GM23338 (cell line): ENCODE measurements around the gene DDR2. TPM values are rescaled to one million over a fixed set of nuclear protein-coding genes. Genes with fewer than 3 reads are reported as not detected.

ENCODE experiments used
- ATAC-seq: fragments of 200-7000 bp; cut with Tn5 transposase; 3 replicates; pipeline ENCODE4 v1.9.1; 2020
- DNase-seq: peaks from one replicate; pipeline ENCODE4 v3.0.0-alpha.2; 2015; ENCODE audit warnings: low spot score
- H2AFZ ChIP-seq: fragments of 200-600 bp; sonication (generic); 2 replicates; pipeline ENCODE4 v1.8.0; 2016; ENCODE audit warnings: antibody characterized with exemption, mild to moderate bottlenecking, moderate library complexity
- H3F3A ChIP-seq: fragments of 200-600 bp; sonication (generic); replicated peaks from 2 replicates; pipeline ENCODE4 v1.8.0; 2017; ENCODE audit warnings: antibody characterized with exemption, mixed run types, low read depth
- H3K27ac ChIP-seq: fragments of 200-600 bp; sonication (generic); 2 replicates; pipeline ENCODE4 v1.6.1; 2016; ENCODE audit warnings: low read depth
- H3K27me3 ChIP-seq: fragments of 200-600 bp; sonication (generic); 2 replicates; pipeline ENCODE4 v1.8.0; 2016; ENCODE audit warnings: mild to moderate bottlenecking, mixed run types, moderate library complexity; ENCODE audit not compliant: insufficient read depth
- H3K36me3 ChIP-seq: fragments of 200-600 bp; sonication (generic); 2 replicates; pipeline ENCODE4 v1.8.0; 2016; ENCODE audit warnings: mild to moderate bottlenecking; ENCODE audit not compliant: insufficient read depth
- H3K4me1 ChIP-seq: fragments of 200-600 bp; sonication (generic); 2 replicates; pipeline ENCODE4 v1.8.0; 2016; ENCODE audit warnings: mild to moderate bottlenecking, moderate library complexity; ENCODE audit not compliant: insufficient read depth
- H3K4me2 ChIP-seq: fragments of 200-600 bp; sonication (generic); 2 replicates; pipeline ENCODE4 v1.7.1; 2017; ENCODE audit warnings: mixed run types
- H3K4me3 ChIP-seq: fragments of 200-600 bp; sonication (generic); 2 replicates; pipeline ENCODE4 v1.6.1; 2016; ENCODE audit warnings: mixed run types
- H3K79me2 ChIP-seq: fragments of 200-600 bp; sonication (generic); replicated peaks from 2 replicates; pipeline ENCODE4 v1.8.0; 2017; ENCODE audit warnings: mild to moderate bottlenecking; ENCODE audit not compliant: insufficient read depth
- H3K9me2 ChIP-seq: fragments of 200-600 bp; sonication (generic); 2 replicates; pipeline ENCODE4 v1.8.0; 2017; ENCODE audit not compliant: insufficient read depth
- H4K20me1 ChIP-seq: fragments of 200-600 bp; sonication (generic); replicated peaks from 2 replicates; pipeline ENCODE4 v1.8.0; 2017; ENCODE audit warnings: mild to moderate bottlenecking; ENCODE audit not compliant: insufficient read depth
- H3K27ac Mint-ChIP-seq: 2 replicates; pipeline ENCODE4 v1.8.0; 2020; ENCODE audit warnings: inconsistent platforms, mild to moderate bottlenecking, moderate library complexity, mixed read lengths
- H3K27me3 Mint-ChIP-seq: 3 replicates; pipeline ENCODE4 v1.8.0; 2022; ENCODE audit warnings: low read depth, mild to moderate bottlenecking, moderate library complexity, mixed read lengths, inconsistent platforms; ENCODE audit not compliant: insufficient read depth, poor library complexity
- H3K36me3 Mint-ChIP-seq: 3 replicates; pipeline ENCODE4 v1.8.0; 2021; ENCODE audit warnings: low read depth, mild to moderate bottlenecking, inconsistent platforms, moderate library complexity, mixed read lengths
- H3K4me1 Mint-ChIP-seq: 3 replicates; pipeline ENCODE4 v1.8.0; 2020; ENCODE audit warnings: mild to moderate bottlenecking, inconsistent platforms, mixed read lengths
- H3K4me3 Mint-ChIP-seq: 3 replicates; pipeline ENCODE4 v1.8.0; 2021; ENCODE audit warnings: moderate library complexity, mild to moderate bottlenecking, inconsistent platforms, mixed read lengths
- H3K9me3 Mint-ChIP-seq: 3 replicates; pipeline ENCODE4 v1.8.0; 2020; ENCODE audit warnings: moderate library complexity, mild to moderate bottlenecking, inconsistent platforms, mixed read lengths
- CREB1 ChIP-seq: fragments of 250-450 bp; sonication (Bioruptor Pico); IDR thresholded peaks from 2 replicates; pipeline ENCODE4 v1.5.0; 2020; ENCODE audit warnings: low read depth, mild to moderate bottlenecking, moderate library complexity
- CTCF ChIP-seq, 2 experiments: fragments of 200-600 bp in 1 of 2; sonication (generic) in 1 of 2; conservative IDR thresholded peaks; 2 replicates each; pipeline versions ENCODE4 v1.5.1 to v1.6.1; 2016 to 2017; ENCODE audit warnings: antibody characterized with exemption in 2 of 2, low read depth in 2 of 2, mild to moderate bottlenecking in 2 of 2, moderate library complexity in 1 of 2
- EZH2 ChIP-seq: fragments of 200-600 bp; sonication (generic); IDR thresholded peaks from one replicate; pipeline ENCODE4 v1.8.0; 2017; ENCODE audit warnings: antibody characterized with exemption, mild to moderate bottlenecking, low read depth; ENCODE audit not compliant: unreplicated experiment
- EZH2phosphoT487 ChIP-seq: fragments of 200-600 bp; sonication (generic); IDR thresholded peaks from one replicate; pipeline ENCODE4 v1.8.1; 2018; ENCODE audit warnings: antibody characterized with exemption; ENCODE audit not compliant: unreplicated experiment
- NANOG ChIP-seq: IDR thresholded peaks from 2 replicates; pipeline ENCODE4 v1.6.1; 2016; ENCODE audit warnings: antibody characterized with exemption, borderline replicate concordance
- POLR2AphosphoS5 ChIP-seq: IDR thresholded peaks from 2 replicates; pipeline ENCODE4 v1.6.1; 2016; ENCODE audit warnings: antibody characterized with exemption, low read depth
- STAT1 ChIP-seq: IDR thresholded peaks from one replicate; pipeline ENCODE4 v1.6.1; 2016; ENCODE audit warnings: antibody characterized with exemption; ENCODE audit not compliant: unreplicated experiment
- ZNF331 ChIP-seq: fragments of 250-450 bp; sonication (Bioruptor Pico); IDR thresholded peaks from 2 replicates; pipeline ENCODE4 v1.5.0; 2020; ENCODE audit warnings: low read depth, mild to moderate bottlenecking, moderate library complexity
- ZNF462 ChIP-seq: fragments of 250-450 bp; sonication (Bioruptor Pico); IDR thresholded peaks from 2 replicates; pipeline ENCODE4 v1.5.0; 2020; ENCODE audit warnings: mild to moderate bottlenecking, moderate library complexity
- polyA plus RNA-seq: library from polyadenylated mRNA; unstranded; fragments of >200 nt; fragmentation: Nextera tagmentation; extraction: Ambion mirVana; gene quantifications from 2 replicates; pipeline ENCODE4 v1.2.1, GENCODE V29; 2016
- total RNA-seq: library from RNA; depleted of rRNA; stranded (reverse); fragments of >200 nt; shearing (Covaris generic); gene quantifications from 2 replicates; pipeline ENCODE4 v1.2.3, GENCODE V29; 2014
- TF ChIP-seq, protein P1 (sequence below): IDR thresholded peaks from 2 replicates; pipeline ENCODE4 v1.6.1; 2016; ENCODE audit warnings: antibody characterized with exemption

Gene DDR2
- total and polyA plus RNA-seq, 2 experiments from 2014 or later: 0.66 to 1.8 TPM

GRCh38 chr1:162680419-162681121 is 48.3 kb downstream of the DDR2 start:
- no peak overlapping the region for H3K4me3 ChIP-seq
- no peaks in the 10 kb centered on the region for H3K36me3 ChIP-seq
- DNase-seq (peak; percentile 16), ATAC-seq (no peak)
- Mint-ChIP-seq H3K27me3 (peaks cover 4% of the 10 kb centered on the region), H3K36me3 (no peaks in the 10 kb centered on the region), H3K4me3 (no peak overlapping the region), H3K27ac (no peak overlapping the region), H3K4me1 (peaks cover 4% of the 10 kb centered on the region; the same call in 2 of the 3 replicates), H3K9me3 (0 out of 3 replicates have a peak, but pooled peaks cover 4% of the 10 kb centered on the region)
- no peaks in the 10 kb centered on the region for H3F3A ChIP-seq
- no peak overlapping the region for H2AFZ ChIP-seq
- H3K4me1 ChIP-seq: no peaks in the 10 kb centered on the region
- H3K9me2 ChIP-seq: no peaks in the 10 kb centered on the region
- H3K27ac ChIP-seq: no peak overlapping the region
- no peaks in the 10 kb centered on the region for H3K79me2 ChIP-seq
- no peak overlapping the region for H3K4me2 ChIP-seq
- no peaks in the 10 kb centered on the region for H4K20me1 ChIP-seq
- no peak for TF ChIP-seq CREB1
- TF ChIP-seq, protein P1, sequence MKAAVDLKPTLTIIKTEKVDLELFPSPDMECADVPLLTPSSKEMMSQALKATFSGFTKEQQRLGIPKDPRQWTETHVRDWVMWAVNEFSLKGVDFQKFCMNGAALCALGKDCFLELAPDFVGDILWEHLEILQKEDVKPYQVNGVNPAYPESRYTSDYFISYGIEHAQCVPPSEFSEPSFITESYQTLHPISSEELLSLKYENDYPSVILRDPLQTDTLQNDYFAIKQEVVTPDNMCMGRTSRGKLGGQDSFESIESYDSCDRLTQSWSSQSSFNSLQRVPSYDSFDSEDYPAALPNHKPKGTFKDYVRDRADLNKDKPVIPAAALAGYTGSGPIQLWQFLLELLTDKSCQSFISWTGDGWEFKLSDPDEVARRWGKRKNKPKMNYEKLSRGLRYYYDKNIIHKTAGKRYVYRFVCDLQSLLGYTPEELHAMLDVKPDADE: no peak
- TF ChIP-seq STAT1: no peak
- no peak for TF ChIP-seq ZNF331 (CRISPR knock-in tag)
- TF ChIP-seq CTCF (conservative IDR thresholded peaks at IDR 0.05; ENCODE audit: low read depth in 2 of 2): no peak
- no peak for TF ChIP-seq ZNF462 (CRISPR knock-in tag)
- no peak for TF ChIP-seq EZH2
- no peak for TF ChIP-seq NANOG
- TF ChIP-seq EZH2phosphoT487: no peak
- no peak for TF ChIP-seq POLR2AphosphoS5
- no peaks in the 10 kb centered on the region for H3K27me3 ChIP-seq
